ENCODE data around the gene GUCA2A. TPM values are rescaled to one million over a fixed set of nuclear protein-coding genes. Genes with fewer than 3 reads are reported as not detected.

Gene GUCA2A
- total RNA-seq, 1 donor from 2014 or later = not detected

DNA sequence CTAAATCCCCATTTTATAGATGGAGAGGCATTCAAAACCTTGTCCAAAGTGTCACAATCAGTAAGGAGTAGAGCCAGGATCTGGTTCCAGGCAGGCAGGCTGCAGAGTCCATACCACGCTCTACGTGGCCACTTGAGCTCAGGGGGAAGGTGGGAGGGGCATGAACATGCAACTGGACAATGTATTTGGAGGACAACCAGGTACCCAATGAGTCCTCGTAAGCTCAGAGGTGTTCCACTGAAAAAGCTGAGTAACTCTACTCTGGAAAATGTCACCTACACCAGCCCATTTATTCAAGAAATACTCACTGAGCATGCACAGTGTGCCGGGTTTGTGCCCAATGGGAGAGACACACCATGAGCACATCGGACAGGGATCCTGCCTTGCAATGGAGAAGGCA lies 22.6 kb downstream of the GUCA2A start:
- no peak overlapping the region for H3K4me3 Mint-ChIP-seq
- H3K36me3 Mint-ChIP-seq = no peaks in the 10 kb centered on the region

DNA sequence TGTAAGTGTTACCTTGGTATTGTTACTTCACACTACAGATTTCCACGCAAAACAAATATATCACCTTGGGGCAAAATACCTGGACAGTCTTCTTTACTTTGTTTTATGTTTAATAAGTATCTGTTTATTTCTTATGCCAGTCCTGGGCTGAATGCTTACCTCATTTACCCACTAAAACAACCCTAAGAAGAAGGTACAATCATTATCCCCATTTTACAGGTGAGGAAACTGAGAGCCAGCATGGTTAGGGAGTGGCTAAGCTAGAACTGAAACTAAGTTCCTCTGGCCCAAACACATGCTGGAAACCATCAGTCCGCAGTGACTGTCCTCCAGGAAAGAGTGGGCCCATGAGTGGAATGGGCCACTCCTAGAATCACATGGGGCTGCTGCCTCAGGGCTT lies 24.4 kb downstream of the GUCA2A start:
- Mint-ChIP-seq H3K4me1 (no peaks in the 10 kb centered on the region), H3K9me3 (peaks cover 4% of the 10 kb centered on the region), H3K4me3 (no peak overlapping the region), H3K36me3 (no peaks in the 10 kb centered on the region), H3K27me3 (ENCODE audit: low read depth) (peaks cover 40% of the 10 kb centered on the region), H3K27ac (no peak overlapping the region)
- no peak for TF ChIP-seq CTCF (IDR thresholded peaks at IDR 0.05; ENCODE audit: unreplicated experiment)
- DNase-seq (ENCODE audit: low spot score in 2 of 2, unreplicated experiment in 2 of 2) = no peak

More for the DNA sequence above, 22.6 kb downstream of the GUCA2A start:
- Mint-ChIP-seq H3K4me1 (no peaks in the 10 kb centered on the region), H3K27ac (no peak overlapping the region), H3K27me3 (ENCODE audit: low read depth) (peaks cover 29% of the 10 kb centered on the region), H3K9me3 (peaks cover 4% of the 10 kb centered on the region)
- no peak for TF ChIP-seq CTCF (IDR thresholded peaks at IDR 0.05; ENCODE audit: unreplicated experiment)
- DNase-seq (ENCODE audit: low spot score in 2 of 2, unreplicated experiment in 2 of 2) = no peak

- no peak for TF ChIP-seq CTCF (IDR thresholded peaks at IDR 0.05; ENCODE audit: unreplicated experiment)
- H3K27me3 Mint-ChIP-seq (ENCODE audit: low read depth) = peaks cover 43% of the 10 kb centered on the region
- DNase-seq (ENCODE audit: low spot score in 2 of 2, unreplicated experiment in 2 of 2) = no peak
- no peak overlapping the region for H3K4me3 Mint-ChIP-seq
- H3K27ac Mint-ChIP-seq = no peak overlapping the region
- peaks cover 4% of the 10 kb centered on the region for H3K9me3 Mint-ChIP-seq
- no peaks in the 10 kb centered on the region for H3K36me3 Mint-ChIP-seq
- no peaks in the 10 kb centered on the region for H3K4me1 Mint-ChIP-seq
Measured at GRCh38 chr1:42139444-42139843, 25.1 kb downstream of the GUCA2A start.

DNA sequence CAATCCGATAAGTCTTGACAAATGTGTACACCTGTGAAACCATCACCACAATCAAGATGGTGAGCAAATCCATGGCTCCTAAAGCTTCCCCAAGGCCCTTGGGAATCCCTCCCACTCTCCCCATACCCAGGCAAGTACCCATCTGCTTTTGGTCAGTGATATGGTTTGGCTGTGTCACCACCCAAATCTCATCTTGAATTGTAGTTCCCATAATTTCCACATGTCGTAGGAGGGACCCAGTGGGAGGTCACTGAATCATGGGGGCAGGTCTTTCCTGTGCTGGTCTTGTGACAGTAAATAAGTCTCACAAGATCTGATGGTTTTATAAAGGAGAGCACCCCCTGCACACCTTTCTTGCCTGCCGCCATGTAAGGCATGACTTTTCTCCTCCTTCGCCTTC lies 26.0 kb downstream of the GUCA2A start:
- no peak for TF ChIP-seq CTCF (IDR thresholded peaks at IDR 0.05; ENCODE audit: unreplicated experiment)
- Mint-ChIP-seq H3K36me3 (no peaks in the 10 kb centered on the region), H3K4me1 (no peaks in the 10 kb centered on the region), H3K4me3 (no peak overlapping the region), H3K9me3 (peaks cover 4% of the 10 kb centered on the region), H3K27ac (no peak overlapping the region), H3K27me3 (ENCODE audit: low read depth) (peaks cover 41% of the 10 kb centered on the region)
- no peak for DNase-seq (ENCODE audit: low spot score in 2 of 2, unreplicated experiment in 2 of 2)

DNA sequence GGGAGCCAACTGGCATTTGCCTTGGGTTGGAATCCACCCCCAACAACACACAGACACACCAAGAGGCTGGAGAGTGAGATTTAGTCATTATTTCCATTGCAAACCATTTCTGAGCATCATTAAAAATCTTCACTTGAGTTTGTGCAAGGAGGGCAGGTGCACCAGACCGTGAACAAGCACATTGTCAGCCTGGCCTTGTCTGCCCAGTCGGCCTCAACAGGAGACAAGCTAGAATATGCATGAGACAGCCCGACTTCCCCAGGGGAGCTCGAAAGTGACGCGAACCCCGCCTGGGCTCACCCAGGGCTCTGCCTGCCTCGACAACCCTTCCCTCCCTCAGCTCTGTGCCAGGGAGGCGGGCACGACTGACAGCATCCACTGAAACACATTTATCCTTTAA lies 26.8 kb downstream of the GUCA2A start:
- Mint-ChIP-seq H3K36me3 (no peaks in the 10 kb centered on the region), H3K27ac (no peak overlapping the region), H3K27me3 (ENCODE audit: low read depth) (peaks cover 35% of the 10 kb centered on the region), H3K4me1 (no peaks in the 10 kb centered on the region), H3K4me3 (no peak overlapping the region), H3K9me3 (peaks cover 4% of the 10 kb centered on the region)
- no peak for TF ChIP-seq CTCF (IDR thresholded peaks at IDR 0.05; ENCODE audit: unreplicated experiment)
- DNase-seq (ENCODE audit: low spot score in 2 of 2, unreplicated experiment in 2 of 2) = no peak

GRCh38 chr1:42136466-42136865 lies 28.1 kb downstream of the GUCA2A start:
- H3K4me1 Mint-ChIP-seq = no peaks in the 10 kb centered on the region

More at GRCh38 chr1:42136466-42136865, 28.1 kb downstream of the GUCA2A start:
- DNase-seq (ENCODE audit: low spot score in 2 of 2, unreplicated experiment in 2 of 2) = no peak
- no peak overlapping the region for H3K27ac Mint-ChIP-seq
- peaks cover 4% of the 10 kb centered on the region for H3K9me3 Mint-ChIP-seq
- TF ChIP-seq CTCF (IDR thresholded peaks at IDR 0.05; ENCODE audit: unreplicated experiment) = no peak
- H3K36me3 Mint-ChIP-seq = no peaks in the 10 kb centered on the region
- no peak overlapping the region for H3K4me3 Mint-ChIP-seq
- H3K27me3 Mint-ChIP-seq (ENCODE audit: low read depth) = peaks cover 26% of the 10 kb centered on the region
